ENCODE data around the gene CCDC167.

The CCDC167 gene

DNA sequence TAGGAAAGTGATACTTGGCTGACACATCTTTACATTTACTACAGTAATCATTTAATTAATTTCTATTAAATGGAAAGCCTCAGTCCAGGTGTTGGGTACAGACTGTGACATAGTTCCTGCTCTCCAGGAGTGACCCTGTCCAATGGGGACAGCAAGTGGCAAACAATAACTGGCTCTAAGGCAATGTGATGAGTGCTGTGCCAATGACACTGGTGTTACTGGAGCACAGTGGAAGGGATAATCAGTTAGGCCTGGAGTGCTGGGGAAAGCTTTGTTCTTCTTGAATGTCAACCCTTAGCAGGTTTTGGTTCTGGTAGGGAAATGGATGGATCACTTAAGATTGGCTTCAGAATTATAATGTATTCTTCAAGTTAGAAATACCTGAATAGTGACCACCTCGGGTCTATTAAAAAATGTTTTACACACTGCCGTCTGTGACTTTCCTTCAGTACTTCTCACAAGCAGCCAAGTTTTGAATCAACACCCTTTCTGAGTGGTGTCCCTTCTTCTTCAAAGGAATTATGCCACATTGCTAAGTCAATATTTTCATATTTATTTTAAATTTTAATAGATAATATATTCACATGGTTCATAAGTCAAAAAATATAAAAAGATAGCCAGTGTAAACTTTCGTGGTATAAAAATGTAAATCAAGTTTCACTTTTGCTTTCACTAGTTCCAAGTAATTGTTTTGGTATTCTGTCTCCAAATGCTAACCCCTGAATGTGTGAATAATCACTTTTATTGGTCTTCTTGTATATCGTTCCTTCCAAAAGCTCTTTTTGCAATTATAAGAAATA is 57.1 kb downstream of the CCDC167 start:
- H3K4me3 ChIP-seq (ENCODE audit: control insufficient read depth, low read depth, low read length): no peak overlapping the region
- DNase-seq (ENCODE audit: low read depth): no peak
- TF ChIP-seq, protein P1, sequence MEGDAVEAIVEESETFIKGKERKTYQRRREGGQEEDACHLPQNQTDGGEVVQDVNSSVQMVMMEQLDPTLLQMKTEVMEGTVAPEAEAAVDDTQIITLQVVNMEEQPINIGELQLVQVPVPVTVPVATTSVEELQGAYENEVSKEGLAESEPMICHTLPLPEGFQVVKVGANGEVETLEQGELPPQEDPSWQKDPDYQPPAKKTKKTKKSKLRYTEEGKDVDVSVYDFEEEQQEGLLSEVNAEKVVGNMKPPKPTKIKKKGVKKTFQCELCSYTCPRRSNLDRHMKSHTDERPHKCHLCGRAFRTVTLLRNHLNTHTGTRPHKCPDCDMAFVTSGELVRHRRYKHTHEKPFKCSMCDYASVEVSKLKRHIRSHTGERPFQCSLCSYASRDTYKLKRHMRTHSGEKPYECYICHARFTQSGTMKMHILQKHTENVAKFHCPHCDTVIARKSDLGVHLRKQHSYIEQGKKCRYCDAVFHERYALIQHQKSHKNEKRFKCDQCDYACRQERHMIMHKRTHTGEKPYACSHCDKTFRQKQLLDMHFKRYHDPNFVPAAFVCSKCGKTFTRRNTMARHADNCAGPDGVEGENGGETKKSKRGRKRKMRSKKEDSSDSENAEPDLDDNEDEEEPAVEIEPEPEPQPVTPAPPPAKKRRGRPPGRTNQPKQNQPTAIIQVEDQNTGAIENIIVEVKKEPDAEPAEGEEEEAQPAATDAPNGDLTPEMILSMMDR (IDR thresholded peaks at IDR 0.05; ENCODE audit: control insufficient read depth, insufficient read depth, low read depth, low read length, missing control alignments): no peak

GRCh38 chr6:37441651-37442050 is 58.0 kb downstream of the CCDC167 start:
- TF ChIP-seq, protein P1 (IDR thresholded peaks at IDR 0.05; ENCODE audit: control insufficient read depth, insufficient read depth, low read depth, low read length, missing control alignments): no peak
- DNase-seq (ENCODE audit: low read depth): no peak
- H3K4me3 ChIP-seq (ENCODE audit: control insufficient read depth, low read depth, low read length): no peak overlapping the region

- DNase-seq (ENCODE audit: low read depth): no peak
- H3K4me3 ChIP-seq (ENCODE audit: control insufficient read depth, low read depth, low read length): no peak overlapping the region
- TF ChIP-seq, protein P1 (IDR thresholded peaks at IDR 0.05; ENCODE audit: control insufficient read depth, insufficient read depth, low read depth, low read length, missing control alignments): no peak
Observed at GRCh38 chr6:37438930-37439329, 60.8 kb downstream of the CCDC167 start.

GRCh38 chr6:37435816-37436215 is 63.9 kb downstream of the CCDC167 start:
- TF ChIP-seq, protein P1 (IDR thresholded peaks at IDR 0.05; ENCODE audit: control insufficient read depth, insufficient read depth, low read depth, low read length, missing control alignments): peak; percentile 22
- DNase-seq (ENCODE audit: low read depth): no peak
- no peak overlapping the region for H3K4me3 ChIP-seq (ENCODE audit: control insufficient read depth, low read depth, low read length)

- TF ChIP-seq, protein P1 (IDR thresholded peaks at IDR 0.05; ENCODE audit: control insufficient read depth, insufficient read depth, low read depth, low read length, missing control alignments): no peak
- no peak overlapping the region for H3K4me3 ChIP-seq (ENCODE audit: control insufficient read depth, low read depth, low read length)
- no peak for DNase-seq (ENCODE audit: low read depth)
Observed at GRCh38 chr6:37435373-37435772, 64.3 kb downstream of the CCDC167 start.

GRCh38 chr6:37433657-37434271 is 65.9 kb downstream of the CCDC167 start:
- H3K4me3 ChIP-seq (ENCODE audit: control insufficient read depth, low read depth, low read length): peak overlapping the region; percentile 67
- TF ChIP-seq, protein P1 (IDR thresholded peaks at IDR 0.05; ENCODE audit: control insufficient read depth, insufficient read depth, low read depth, low read length, missing control alignments): no peak
- no peak for DNase-seq (ENCODE audit: low read depth)
